K562 (cell line): ENCODE data around the gene S1PR1.

Experiments
- HDAC1 ChIP-seq, 2 experiments: fragments of 450-650 bp; IDR thresholded peaks; 2 replicates each; pipeline ENCODE4 v1.6.1; 2016 to 2017; ENCODE audit warnings: inconsistent platforms in 1 of 2, mild to moderate bottlenecking in 1 of 2, moderate library complexity in 1 of 2
- POLR2AphosphoS2 ChIP-seq: IDR thresholded peaks from 2 replicates; pipeline ENCODE4 v1.6.1; 2012; ENCODE audit warnings: low read length, improper control_type of control experiment

DNA sequence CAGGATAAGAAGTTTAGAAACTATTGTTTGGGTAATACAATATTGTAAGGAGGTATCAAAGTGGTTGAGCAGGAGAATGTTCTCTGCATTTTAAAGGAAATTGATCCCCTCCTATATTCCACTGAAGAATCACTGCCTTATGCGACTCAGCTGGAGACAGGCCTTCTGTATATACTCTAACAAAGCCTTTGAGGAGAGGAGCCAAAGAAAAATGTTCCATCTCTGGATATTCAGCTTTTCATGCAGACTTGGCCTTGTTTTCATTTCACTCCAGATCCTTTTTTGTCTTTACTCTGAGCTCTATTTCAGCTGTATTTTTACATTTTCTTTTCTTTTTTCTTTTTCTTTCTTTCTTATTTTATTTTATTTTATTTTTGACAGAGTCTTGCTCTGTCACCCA lies 42.1 kb upstream of the S1PR1 start:
- TF ChIP-seq POLR2AphosphoS2 (no peak), HDAC1 (IDR thresholded peaks at IDR 0.05) (no peak)
